HG03095 (cell line): Measurements from ENCODE around the gene PDAP1.
"Not testable (repeated sequence)": the region's sequence is repeated elsewhere in the genome, so short reads cannot be mapped to it uniquely, and the experiment has no call there.

Experiments used
- ATAC-seq: cut with Tn5 transposase; IDR thresholded peaks from one replicate; pipeline ENCODE4 v1.9.1; 2021; ENCODE audit warnings: moderate library complexity; ENCODE audit not compliant: unreplicated experiment

PDAP1 gene

DNA sequence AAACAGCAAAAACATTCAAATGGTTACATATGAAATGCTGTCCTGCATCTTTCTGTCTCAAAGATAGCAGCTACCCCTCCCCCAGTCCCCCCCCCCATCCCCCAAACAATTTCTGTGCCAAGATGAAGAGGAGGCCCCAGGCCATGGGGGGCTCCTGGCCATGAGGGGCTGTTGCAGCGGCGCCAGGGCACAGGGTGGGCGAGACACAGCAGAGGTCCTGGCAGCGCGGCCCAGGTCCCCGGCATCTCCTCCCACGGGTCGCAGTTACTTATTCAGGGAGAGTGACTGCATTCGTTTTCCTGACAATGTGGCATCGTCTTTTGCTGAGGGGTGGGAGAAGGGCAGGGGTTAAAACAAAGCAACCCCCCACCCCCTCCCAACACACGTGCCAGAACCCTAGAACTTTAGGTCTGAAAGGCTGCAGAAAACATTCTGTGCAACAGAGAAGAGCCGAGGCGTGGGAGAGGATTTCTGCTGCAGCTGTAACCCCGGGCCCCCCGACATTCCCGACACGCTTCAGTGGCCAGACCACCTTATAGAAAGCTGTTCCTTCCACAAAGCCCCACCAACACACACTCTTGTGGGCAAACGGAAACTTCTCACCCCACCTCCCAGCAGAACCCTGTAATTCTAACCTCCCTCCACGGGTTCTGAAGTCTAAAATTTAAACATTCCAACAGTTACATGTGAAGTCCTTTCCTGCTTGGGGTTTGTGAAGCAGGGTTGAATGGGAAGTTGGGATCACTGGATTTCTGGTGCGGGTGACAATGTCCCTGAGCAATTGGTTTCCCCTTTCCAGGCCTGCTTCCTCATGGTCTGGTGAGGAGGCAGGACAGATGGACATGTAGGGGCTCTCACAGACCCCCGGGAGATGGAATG is 11.7 kb downstream of the PDAP1 start:
- no peak for ATAC-seq

DNA sequence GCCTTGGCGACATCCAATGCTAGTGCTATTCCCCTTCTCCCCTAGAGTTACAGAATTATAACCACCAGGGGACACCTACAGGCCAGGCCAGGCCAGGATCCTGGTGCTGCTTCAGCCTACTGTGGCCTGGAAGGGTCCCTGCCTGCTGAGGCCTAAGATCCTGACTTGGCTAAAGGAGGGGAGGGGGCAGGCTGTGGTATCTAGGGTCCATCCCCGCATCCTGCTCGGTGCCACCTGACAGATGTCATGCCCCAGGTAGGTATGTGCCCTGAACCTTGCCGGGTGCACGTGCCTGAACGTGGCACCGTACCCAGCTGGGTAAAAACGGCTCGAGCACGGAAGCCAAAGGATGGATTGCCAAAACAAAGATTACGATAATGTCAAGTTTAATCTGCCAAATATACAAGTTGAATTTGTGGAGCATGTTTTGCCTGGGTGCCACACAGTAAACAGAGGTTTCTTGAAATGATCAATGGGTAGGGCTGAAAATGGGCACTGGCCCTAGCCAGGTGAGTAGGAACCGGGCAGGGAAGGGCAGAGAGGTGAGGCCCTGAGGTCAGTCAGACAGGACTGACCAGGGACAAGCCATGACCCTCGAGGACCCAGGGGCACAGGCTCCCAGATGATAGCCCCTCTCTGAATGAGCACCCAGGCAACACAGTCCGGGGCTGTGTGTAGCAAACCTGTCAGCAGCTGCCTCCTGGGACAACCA is 12.6 kb downstream of the PDAP1 start:
- no peak for ATAC-seq

- ATAC-seq: no peak
Measured at GRCh38 chr7:99394188-99394502, 14.3 kb downstream of the PDAP1 start.

DNA sequence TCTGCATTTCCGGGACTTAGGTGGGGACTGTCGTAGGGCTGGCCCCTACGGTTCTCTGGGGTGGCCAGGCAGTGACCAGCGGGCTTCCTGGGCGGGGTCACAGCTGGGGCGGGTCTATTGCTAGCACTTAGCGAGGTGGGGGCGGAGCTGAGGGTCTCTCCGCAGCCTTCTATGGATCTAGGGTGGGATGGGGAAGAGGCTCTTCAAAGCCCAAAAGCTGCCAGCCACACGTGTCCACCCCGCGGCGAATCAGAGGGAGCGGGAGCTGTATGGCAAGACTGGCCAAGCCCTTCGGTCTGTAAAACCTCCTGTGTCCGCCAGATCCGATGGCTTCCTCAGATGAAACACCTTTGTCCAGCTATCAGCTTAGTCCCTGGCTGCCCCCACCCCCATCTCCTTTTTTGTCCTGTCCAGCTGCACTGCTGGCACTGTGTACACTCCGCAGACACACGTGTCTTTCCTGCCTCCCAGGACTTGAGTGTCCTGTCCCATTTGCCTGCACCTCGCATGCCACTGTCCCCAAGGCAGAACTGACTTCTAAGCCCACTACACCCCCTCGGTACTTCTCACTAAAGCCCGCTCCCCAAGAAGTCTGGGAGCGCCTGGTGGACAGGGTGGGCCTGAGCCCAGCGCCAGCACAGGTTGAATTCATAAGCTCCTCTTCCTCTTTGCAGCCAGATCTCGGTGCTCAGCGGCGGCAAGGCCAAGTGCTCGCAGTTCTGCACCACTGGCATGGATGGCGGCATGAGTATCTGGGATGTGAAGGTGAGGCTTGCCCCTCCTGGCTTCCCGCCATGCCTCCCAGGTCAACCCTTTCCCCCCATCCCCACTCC is 14.8 kb downstream of the PDAP1 start:
- no peak for ATAC-seq

- no peak for ATAC-seq
Measured at GRCh38 chr7:99392659-99393354, 15.6 kb downstream of the PDAP1 start.

GRCh38 chr7:99392046-99392445 is 16.4 kb downstream of the PDAP1 start:
- no peak for ATAC-seq

GRCh38 chr7:99390941-99391602 is 17.3 kb downstream of the PDAP1 start:
- no peak for ATAC-seq

- ATAC-seq: no peak
Measured at GRCh38 chr7:99389772-99390171, 18.6 kb downstream of the PDAP1 start.

GRCh38 chr7:99387912-99388311 is 20.5 kb downstream of the PDAP1 start:
- no peak for ATAC-seq

DNA sequence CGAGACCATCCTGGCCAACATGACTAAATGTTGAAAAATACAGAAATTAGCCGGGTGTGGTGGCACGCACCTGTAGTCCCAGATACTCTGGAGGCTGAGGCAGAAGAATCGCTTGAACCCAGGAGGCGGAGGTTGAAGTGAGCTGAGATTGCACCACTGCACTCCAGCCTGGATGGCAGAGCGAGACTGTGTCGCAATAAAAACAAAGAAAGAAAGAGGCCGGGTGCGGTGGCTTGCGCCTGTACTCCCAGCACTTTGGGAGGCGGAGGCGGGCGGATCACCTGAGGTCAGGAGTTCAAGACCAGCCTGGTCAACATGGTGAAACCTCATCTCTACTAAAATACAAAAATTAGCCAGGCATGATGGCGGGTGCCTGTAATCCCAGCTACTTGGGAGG is 21.2 kb downstream of the PDAP1 start:
- ATAC-seq: not testable (repeated sequence)

- no peak for ATAC-seq
Measured at GRCh38 chr7:99386584-99387238, 21.7 kb downstream of the PDAP1 start.

GRCh38 chr7:99385564-99385963 is 22.8 kb downstream of the PDAP1 start:
- ATAC-seq: no peak

GRCh38 chr7:99384523-99384922 is 23.9 kb downstream of the PDAP1 start:
- no peak for ATAC-seq

DNA sequence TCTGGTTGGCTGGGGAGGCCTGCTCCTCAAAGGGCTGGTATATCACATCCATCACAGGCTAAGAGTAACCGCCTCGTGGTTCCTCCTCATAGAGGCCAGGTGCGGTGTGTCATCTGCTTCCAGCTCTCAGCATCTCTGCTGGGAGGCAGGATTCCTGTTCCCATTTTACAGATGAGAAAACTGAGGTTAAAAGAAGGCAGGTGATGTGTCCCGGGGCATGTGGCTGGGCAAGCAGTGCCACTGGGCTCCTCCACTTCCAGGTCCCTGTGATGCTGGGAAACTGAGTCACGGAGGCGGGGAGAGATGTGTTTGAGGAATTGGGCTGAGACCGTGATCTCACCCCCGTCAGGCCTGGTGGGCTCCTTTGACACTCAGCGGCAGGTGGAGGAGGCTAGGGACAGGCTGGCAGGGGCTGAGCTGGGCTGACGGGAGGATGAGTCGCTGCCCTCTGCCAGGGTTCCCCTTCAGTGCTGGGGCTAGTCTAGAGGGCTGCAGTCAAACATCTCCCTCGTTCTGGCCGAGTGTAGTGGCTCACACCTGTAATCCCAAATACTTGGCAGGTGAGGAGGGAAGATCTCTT is 24.5 kb downstream of the PDAP1 start:
- no peak for ATAC-seq

- ATAC-seq: no peak
Measured at GRCh38 chr7:99383203-99383602, 25.2 kb downstream of the PDAP1 start.

GRCh38 chr7:99381664-99382075 is 26.7 kb downstream of the PDAP1 start:
- no peak for ATAC-seq

GRCh38 chr7:99380823-99381663 is 27.4 kb downstream of the PDAP1 start:
- ATAC-seq: peak; percentile 55

GRCh38 chr7:99380032-99380822 is 28.2 kb downstream of the PDAP1 start:
- peak; percentile 37 for ATAC-seq
